GM18868 (cell line): ENCODE measurements around the gene NECTIN3.

Experiments
- ATAC-seq: cut with Tn5 transposase; IDR thresholded peaks from one replicate; pipeline ENCODE4 v1.9.1; 2021; ENCODE audit warnings: mild to moderate bottlenecking, moderate library complexity; ENCODE audit not compliant: unreplicated experiment

NECTIN3 gene

GRCh38 chr3:111194048-111194447, 122.4 kb downstream of the NECTIN3 start:
- no peak for ATAC-seq

GRCh38 chr3:111197485-111197884, 125.9 kb downstream of the NECTIN3 start:
- ATAC-seq = no peak

- no peak for ATAC-seq
Observed at GRCh38 chr3:111200027-111200426, 128.4 kb downstream of the NECTIN3 start.

- no peak for ATAC-seq
Observed at GRCh38 chr3:111210003-111210711, 138.5 kb downstream of the NECTIN3 start.

GRCh38 chr3:111210866-111211564, 139.4 kb downstream of the NECTIN3 start:
- ATAC-seq = no peak

GRCh38 chr3:111212511-111212910, 140.9 kb downstream of the NECTIN3 start:
- ATAC-seq = no peak

GRCh38 chr3:111215481-111215880, 143.9 kb downstream of the NECTIN3 start:
- no peak for ATAC-seq

- no peak for ATAC-seq
Observed at GRCh38 chr3:111218615-111219014, 147.0 kb downstream of the NECTIN3 start.

GRCh38 chr3:111227216-111227615, 155.6 kb downstream of the NECTIN3 start:
- ATAC-seq = no peak

GRCh38 chr3:111229301-111229700, 157.7 kb downstream of the NECTIN3 start:
- ATAC-seq = no peak

GRCh38 chr3:111236836-111237713, 165.5 kb downstream of the NECTIN3 start:
- ATAC-seq = no peak

- ATAC-seq = no peak
Observed at GRCh38 chr3:111237946-111238345, 166.3 kb downstream of the NECTIN3 start.

- peak; percentile 82 for ATAC-seq
Observed at GRCh38 chr3:111238885-111239284, 167.3 kb downstream of the NECTIN3 start.

GRCh38 chr3:111241960-111242359, 170.3 kb downstream of the NECTIN3 start:
- ATAC-seq = no peak
